ENCODE measurements around the gene SFR1.

SFR1 gene

GRCh38 chr10:104138131-104138530, 16.2 kb downstream of the SFR1 start:
- TF ChIP-seq, protein P1, sequence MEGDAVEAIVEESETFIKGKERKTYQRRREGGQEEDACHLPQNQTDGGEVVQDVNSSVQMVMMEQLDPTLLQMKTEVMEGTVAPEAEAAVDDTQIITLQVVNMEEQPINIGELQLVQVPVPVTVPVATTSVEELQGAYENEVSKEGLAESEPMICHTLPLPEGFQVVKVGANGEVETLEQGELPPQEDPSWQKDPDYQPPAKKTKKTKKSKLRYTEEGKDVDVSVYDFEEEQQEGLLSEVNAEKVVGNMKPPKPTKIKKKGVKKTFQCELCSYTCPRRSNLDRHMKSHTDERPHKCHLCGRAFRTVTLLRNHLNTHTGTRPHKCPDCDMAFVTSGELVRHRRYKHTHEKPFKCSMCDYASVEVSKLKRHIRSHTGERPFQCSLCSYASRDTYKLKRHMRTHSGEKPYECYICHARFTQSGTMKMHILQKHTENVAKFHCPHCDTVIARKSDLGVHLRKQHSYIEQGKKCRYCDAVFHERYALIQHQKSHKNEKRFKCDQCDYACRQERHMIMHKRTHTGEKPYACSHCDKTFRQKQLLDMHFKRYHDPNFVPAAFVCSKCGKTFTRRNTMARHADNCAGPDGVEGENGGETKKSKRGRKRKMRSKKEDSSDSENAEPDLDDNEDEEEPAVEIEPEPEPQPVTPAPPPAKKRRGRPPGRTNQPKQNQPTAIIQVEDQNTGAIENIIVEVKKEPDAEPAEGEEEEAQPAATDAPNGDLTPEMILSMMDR (IDR thresholded peaks at IDR 0.05) = no peak
- Histone ChIP-seq H3K4me3 (no peak overlapping the region), H3K27ac (no peak overlapping the region)
- DNase-seq (ENCODE audit: low spot score) = no peak

- Histone ChIP-seq H3K27ac (no peak overlapping the region), H3K4me3 (no peak overlapping the region)
- TF ChIP-seq, protein P1 (IDR thresholded peaks at IDR 0.05) = no peak
- DNase-seq (ENCODE audit: low spot score) = no peak
Observed at GRCh38 chr10:104139221-104139620, 17.2 kb downstream of the SFR1 start.

DNA sequence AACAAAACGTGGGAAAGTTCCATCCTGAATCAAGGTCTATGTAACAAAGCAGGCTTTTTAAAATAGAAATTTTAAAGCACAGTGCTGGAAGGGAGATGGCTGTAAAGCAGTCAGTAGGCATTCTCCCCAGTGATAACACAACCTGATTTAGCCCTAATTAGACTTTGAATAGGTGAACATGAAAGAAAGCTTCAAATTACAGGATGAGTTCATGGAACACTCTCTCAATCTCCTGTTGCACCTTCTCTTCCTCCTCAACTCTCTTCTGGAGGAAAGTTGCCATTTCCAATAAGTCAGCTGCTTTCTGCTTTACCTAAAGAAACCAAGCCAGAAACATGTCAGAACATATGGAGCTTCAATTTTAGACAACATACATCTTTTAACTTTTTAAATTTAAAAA, 20.1 kb downstream of the SFR1 start:
- Histone ChIP-seq H3K27ac (no peak overlapping the region), H3K4me3 (no peak overlapping the region)
- no peak for DNase-seq (ENCODE audit: low spot score)
- TF ChIP-seq, protein P1 (IDR thresholded peaks at IDR 0.05) = no peak

GRCh38 chr10:104143829-104144228, 21.9 kb downstream of the SFR1 start:
- DNase-seq (ENCODE audit: low spot score) = no peak
- no peak overlapping the region for H3K27ac ChIP-seq
- no peak overlapping the region for H3K4me3 ChIP-seq
- TF ChIP-seq, protein P1 (IDR thresholded peaks at IDR 0.05) = no peak

- TF ChIP-seq, protein P1 (IDR thresholded peaks at IDR 0.05) = no peak
- Histone ChIP-seq H3K27ac (no peak overlapping the region), H3K4me3 (no peak overlapping the region)
- DNase-seq (ENCODE audit: low spot score) = no peak
Observed at GRCh38 chr10:104144931-104145330, 23.0 kb downstream of the SFR1 start.

DNA sequence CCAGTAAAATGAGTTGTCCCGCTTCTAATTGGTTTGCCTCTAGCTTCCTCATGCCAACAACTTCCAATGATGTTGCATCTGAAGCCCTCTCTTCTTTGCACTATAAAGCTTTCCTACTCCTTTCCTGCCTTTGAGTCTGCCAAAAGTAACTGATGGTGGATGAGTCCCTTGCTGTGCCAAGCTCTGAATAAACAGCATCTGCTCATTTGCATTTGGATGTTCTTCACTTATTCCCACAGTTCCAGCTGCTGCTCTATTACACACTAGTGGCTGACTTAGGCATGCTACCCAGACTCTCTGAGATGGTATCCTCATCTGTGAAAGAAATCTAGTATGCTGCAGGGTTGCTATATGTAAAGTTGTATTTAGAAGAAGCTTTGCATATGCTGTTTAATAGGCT, 24.9 kb downstream of the SFR1 start:
- H3K27ac ChIP-seq = no peak overlapping the region
- DNase-seq (ENCODE audit: low spot score) = no peak
- H3K4me3 ChIP-seq = no peak overlapping the region
- TF ChIP-seq, protein P1 (IDR thresholded peaks at IDR 0.05) = no peak

- DNase-seq (ENCODE audit: low spot score) = no peak
- H3K4me3 ChIP-seq = no peak overlapping the region
- no peak overlapping the region for H3K27ac ChIP-seq
- TF ChIP-seq, protein P1 (IDR thresholded peaks at IDR 0.05) = no peak
Observed at GRCh38 chr10:104150139-104150538, 28.2 kb downstream of the SFR1 start.
